ENCODE measurements around the gene FOXO6. TPM values are rescaled to one million over a fixed set of nuclear protein-coding genes. Genes with fewer than 3 reads are reported as not detected.

FOXO6 gene
- total and polyA plus RNA-seq, 2 donors = 1.2 to 1.5 TPM

GRCh38 chr1:41412748-41413147, 51.5 kb downstream of the FOXO6 start:
- no peak overlapping the region for H3K4me3 ChIP-seq (ENCODE audit: low read depth, low read length)
- no peak overlapping the region for H3K27ac ChIP-seq (ENCODE audit: low read depth)
- H3K4me1 ChIP-seq (ENCODE audit: insufficient read depth) = no peaks in the 10 kb centered on the region
- no peaks in the 10 kb centered on the region for H3K36me3 ChIP-seq (ENCODE audit: insufficient read depth)
- no peak for DNase-seq (ENCODE audit: extremely low spot score)
- 45% methylated on average over 8 of the region's 8 CpGs for WGBS

GRCh38 chr1:41413748-41414281, 52.6 kb downstream of the FOXO6 start:
- Histone ChIP-seq H3K4me1 (ENCODE audit: insufficient read depth) (no peaks in the 10 kb centered on the region), H3K36me3 (ENCODE audit: insufficient read depth) (no peaks in the 10 kb centered on the region), H3K4me3 (ENCODE audit: low read depth, low read length) (no peak overlapping the region), H3K27ac (ENCODE audit: low read depth) (no peak overlapping the region)
- no peak for DNase-seq (ENCODE audit: extremely low spot score)
- 94% methylated on average over 12 of the region's 12 CpGs for WGBS

DNA sequence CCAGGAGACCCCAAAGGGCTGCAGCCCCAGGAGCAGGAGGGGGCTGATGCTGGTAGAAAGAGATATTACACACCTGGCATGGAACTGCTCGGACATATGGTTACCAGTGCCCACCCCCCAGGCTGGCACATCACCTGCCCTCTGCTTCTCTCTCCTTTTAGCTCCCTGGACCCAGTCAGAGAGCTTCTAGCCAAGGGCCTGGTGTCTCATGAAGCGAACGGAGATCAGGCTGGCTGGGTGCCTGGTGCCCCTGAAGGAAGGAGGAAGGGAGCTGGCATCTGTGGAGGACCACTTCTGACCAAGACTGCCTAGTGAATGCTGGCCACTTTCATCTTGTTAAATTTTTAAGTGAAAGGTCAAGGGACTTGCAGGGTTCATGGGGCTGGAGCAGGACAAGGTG, 53.1 kb downstream of the FOXO6 start:
- Histone ChIP-seq H3K4me1 (ENCODE audit: insufficient read depth) (no peaks in the 10 kb centered on the region), H3K27ac (ENCODE audit: low read depth) (no peak overlapping the region), H3K4me3 (ENCODE audit: low read depth, low read length) (no peak overlapping the region), H3K36me3 (ENCODE audit: insufficient read depth) (no peaks in the 10 kb centered on the region)
- no peak for DNase-seq (ENCODE audit: extremely low spot score)
- WGBS = 98% methylated on average over 3 of the region's 3 CpGs

- DNase-seq (ENCODE audit: extremely low spot score) = no peak
- 73% methylated on average over 7 of the region's 7 CpGs for WGBS
Measured at GRCh38 chr1:41414716-41415306, 53.6 kb downstream of the FOXO6 start.

DNA sequence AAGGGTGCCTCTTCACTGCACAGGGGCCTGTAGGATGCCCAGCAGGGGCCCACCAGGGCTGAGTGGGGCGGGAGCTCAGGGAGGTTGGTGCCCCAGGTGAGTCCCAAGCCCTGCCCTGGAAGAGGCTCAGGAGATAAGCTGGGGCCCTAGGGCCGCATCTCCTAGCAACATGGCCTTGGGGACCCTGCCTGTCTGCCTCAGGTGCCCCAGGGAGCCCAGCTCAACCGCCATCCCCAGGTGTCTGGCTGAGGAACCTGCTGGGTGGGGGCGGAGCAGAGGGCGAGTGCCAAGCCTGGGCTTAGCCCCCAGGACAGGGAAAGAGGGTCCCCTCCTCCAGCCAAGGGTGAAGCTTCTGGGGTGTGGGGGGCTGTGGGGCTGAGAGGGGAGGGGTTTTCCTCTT, 54.8 kb downstream of the FOXO6 start:
- 94% methylated on average over 5 of the region's 5 CpGs for WGBS
- Histone ChIP-seq H3K4me3 (ENCODE audit: low read depth, low read length) (no peak overlapping the region), H3K27ac (ENCODE audit: low read depth) (no peak overlapping the region), H3K36me3 (ENCODE audit: insufficient read depth) (no peaks in the 10 kb centered on the region), H3K4me1 (ENCODE audit: insufficient read depth) (no peaks in the 10 kb centered on the region)
- DNase-seq (ENCODE audit: extremely low spot score) = no peak

More at GRCh38 chr1:41414716-41415306, 53.6 kb downstream of the FOXO6 start:
- Histone ChIP-seq H3K27ac (ENCODE audit: low read depth) (no peak overlapping the region), H3K4me1 (ENCODE audit: insufficient read depth) (no peaks in the 10 kb centered on the region), H3K4me3 (ENCODE audit: low read depth, low read length) (no peak overlapping the region), H3K36me3 (ENCODE audit: insufficient read depth) (no peaks in the 10 kb centered on the region)

- no peaks in the 10 kb centered on the region for H3K4me1 ChIP-seq (ENCODE audit: insufficient read depth)
- H3K27ac ChIP-seq (ENCODE audit: low read depth) = no peak overlapping the region
- no peak for DNase-seq (ENCODE audit: extremely low spot score)
- 59% methylated on average over 18 of the region's 18 CpGs for WGBS
- no peak overlapping the region for H3K4me3 ChIP-seq (ENCODE audit: low read depth, low read length)
- no peaks in the 10 kb centered on the region for H3K36me3 ChIP-seq (ENCODE audit: insufficient read depth)
Measured at GRCh38 chr1:41416552-41417334, 55.5 kb downstream of the FOXO6 start.

- WGBS = 43% methylated on average over 1 of the region's 1 CpG
- Histone ChIP-seq H3K36me3 (ENCODE audit: insufficient read depth) (no peaks in the 10 kb centered on the region), H3K4me1 (ENCODE audit: insufficient read depth) (no peaks in the 10 kb centered on the region), H3K27ac (ENCODE audit: low read depth) (no peak overlapping the region), H3K4me3 (ENCODE audit: low read depth, low read length) (no peak overlapping the region)
- DNase-seq (ENCODE audit: extremely low spot score) = no peak
Measured at GRCh38 chr1:41417335-41417682, 56.1 kb downstream of the FOXO6 start.

DNA sequence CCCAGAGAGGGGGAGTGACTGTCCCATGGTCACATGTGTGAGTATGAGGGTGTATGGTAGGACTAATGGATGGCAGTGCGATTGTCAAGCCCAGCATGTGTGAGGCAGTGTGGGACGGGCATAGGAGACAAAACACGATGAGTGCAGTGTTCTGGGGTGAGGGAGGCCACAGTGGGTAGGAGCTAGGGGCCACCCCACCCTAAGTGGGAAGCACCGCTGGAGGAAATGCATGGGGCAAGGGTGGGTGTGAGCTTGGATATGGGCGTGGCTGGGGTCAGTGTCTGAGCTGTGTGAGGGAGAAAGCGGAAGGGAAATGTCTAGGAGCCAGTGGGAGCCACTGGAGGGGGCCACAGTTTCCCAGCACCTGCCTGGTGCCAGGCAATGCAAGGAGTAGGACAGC, 56.5 kb downstream of the FOXO6 start:
- H3K4me3 ChIP-seq (ENCODE audit: low read depth, low read length) = no peak overlapping the region
- no peak for DNase-seq (ENCODE audit: extremely low spot score)
- no peaks in the 10 kb centered on the region for H3K4me1 ChIP-seq (ENCODE audit: insufficient read depth)
- H3K27ac ChIP-seq (ENCODE audit: low read depth) = no peak overlapping the region
- 61% methylated on average over 6 of the region's 6 CpGs for WGBS
- H3K36me3 ChIP-seq (ENCODE audit: insufficient read depth) = no peaks in the 10 kb centered on the region

DNA sequence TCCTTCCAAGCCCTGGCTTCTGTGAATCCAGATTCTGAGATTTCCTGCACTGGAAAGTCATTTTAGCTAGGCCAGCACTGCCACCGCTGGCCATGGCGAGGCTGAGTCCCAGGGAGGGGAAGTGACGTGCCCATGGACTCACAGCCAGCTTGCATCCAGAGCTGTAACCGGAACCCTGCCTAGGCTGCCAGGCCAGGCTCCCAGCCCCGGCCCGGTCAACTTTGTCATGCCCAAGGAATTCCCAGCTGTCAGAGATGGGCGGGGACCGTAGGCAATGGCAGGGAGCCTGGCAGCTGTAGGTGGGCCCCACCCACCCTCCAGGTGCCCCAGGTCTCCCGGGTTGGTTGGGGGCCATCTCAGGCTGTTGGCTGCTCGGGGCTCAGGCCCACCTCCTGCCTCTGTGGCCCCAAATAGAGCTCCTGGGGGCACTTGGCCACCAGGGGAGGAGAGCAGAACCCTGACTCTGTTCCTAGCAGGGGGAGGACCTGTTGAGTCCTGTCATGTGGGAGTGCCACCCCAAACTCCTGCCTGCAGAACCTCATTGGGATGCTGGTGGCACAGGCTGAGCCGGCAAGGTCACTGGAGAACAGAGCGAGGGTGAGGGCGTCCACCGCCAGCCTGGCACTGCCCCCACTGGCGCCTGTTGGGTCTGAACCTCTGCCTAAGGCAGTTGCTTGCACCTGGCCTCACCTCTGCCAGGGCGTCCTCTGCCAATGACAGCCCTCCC, 57.8 kb downstream of the FOXO6 start:
- H3K4me1 ChIP-seq (ENCODE audit: insufficient read depth) = no peaks in the 10 kb centered on the region
- H3K4me3 ChIP-seq (ENCODE audit: low read depth, low read length) = no peak overlapping the region
- no peaks in the 10 kb centered on the region for H3K36me3 ChIP-seq (ENCODE audit: insufficient read depth)
- 65% methylated on average over 16 of the region's 16 CpGs for WGBS
- peak overlapping the region; percentile 61 for H3K27ac ChIP-seq (ENCODE audit: low read depth)
- DNase-seq (ENCODE audit: extremely low spot score) = no peak

- Histone ChIP-seq H3K4me1 (ENCODE audit: insufficient read depth) (no peaks in the 10 kb centered on the region), H3K4me3 (ENCODE audit: low read depth, low read length) (no peak overlapping the region), H3K27ac (ENCODE audit: low read depth) (peak overlapping the region; percentile 40), H3K36me3 (ENCODE audit: insufficient read depth) (no peaks in the 10 kb centered on the region)
- 87% methylated on average over 8 of the region's 8 CpGs for WGBS
- DNase-seq (ENCODE audit: extremely low spot score) = no peak
Measured at GRCh38 chr1:41419584-41420295, 58.5 kb downstream of the FOXO6 start.

DNA sequence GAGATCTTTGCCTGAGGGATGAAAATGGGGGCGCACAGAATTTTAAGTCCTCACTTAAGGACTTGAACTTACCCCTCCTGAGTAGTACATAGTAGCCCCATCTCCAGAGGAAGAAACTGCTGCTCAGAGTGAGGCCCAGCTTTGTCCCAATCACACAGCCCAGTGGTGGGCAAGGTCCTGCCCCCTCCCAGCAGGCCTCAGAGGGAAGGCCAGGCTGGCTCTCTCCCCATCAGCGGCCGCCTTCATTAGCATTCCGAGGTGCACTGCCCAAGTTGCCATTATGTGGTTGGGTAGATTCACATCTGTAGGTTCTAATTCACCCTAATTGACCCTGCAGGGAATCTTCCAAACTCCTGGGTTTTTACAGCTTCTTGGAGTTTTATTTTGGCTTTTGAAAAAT, 59.1 kb downstream of the FOXO6 start:
- Histone ChIP-seq H3K36me3 (ENCODE audit: insufficient read depth) (no peaks in the 10 kb centered on the region), H3K4me3 (ENCODE audit: low read depth, low read length) (no peak overlapping the region), H3K27ac (ENCODE audit: low read depth) (no peak overlapping the region), H3K4me1 (ENCODE audit: insufficient read depth) (no peaks in the 10 kb centered on the region)
- DNase-seq (ENCODE audit: extremely low spot score) = no peak
- WGBS = 89% methylated on average over 4 of the region's 4 CpGs

DNA sequence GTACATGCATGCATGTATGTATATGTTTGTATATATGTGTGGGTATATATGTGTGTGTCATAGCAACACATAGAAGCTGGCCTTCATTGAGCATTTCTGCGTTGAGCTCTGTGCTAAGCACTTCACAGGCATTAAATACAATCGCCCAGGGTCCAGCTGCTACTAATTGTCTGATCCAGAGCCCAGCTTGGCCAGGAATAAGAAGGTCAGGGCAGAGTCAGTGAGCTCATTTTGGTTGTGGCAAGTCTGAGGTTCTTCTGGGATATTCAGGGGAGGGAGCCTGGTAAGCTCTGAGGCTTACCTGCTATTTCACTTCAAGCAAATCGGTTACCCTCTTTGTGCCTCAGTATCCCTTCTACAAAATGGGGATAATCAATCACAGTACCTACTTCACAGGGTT, 59.6 kb downstream of the FOXO6 start:
- no peak overlapping the region for H3K27ac ChIP-seq (ENCODE audit: low read depth)
- H3K4me3 ChIP-seq (ENCODE audit: low read depth, low read length) = no peak overlapping the region
- WGBS = 75% methylated on average over 3 of the region's 3 CpGs
- DNase-seq (ENCODE audit: extremely low spot score) = no peak
- H3K36me3 ChIP-seq (ENCODE audit: insufficient read depth) = no peaks in the 10 kb centered on the region
- no peaks in the 10 kb centered on the region for H3K4me1 ChIP-seq (ENCODE audit: insufficient read depth)

DNA sequence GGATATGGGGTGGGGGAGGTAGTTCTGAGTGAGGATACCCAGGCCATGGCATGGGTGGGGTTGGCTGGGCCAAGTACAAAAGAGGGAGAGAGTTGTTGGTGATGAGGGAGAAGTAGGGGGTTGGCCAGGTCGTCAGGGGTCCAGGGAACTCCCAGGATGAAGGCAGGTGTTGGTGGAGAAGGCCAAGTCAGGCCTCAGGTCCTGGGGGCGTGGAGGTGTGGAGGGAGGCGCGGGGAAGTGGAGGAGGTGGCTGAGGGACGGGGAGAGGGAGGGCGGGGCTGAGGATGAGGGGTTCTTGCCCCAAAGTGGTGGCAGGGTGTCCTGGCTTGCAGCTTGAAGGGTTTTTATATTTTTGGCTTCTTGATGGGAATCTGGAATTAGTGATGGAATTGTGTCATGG, 61.1 kb downstream of the FOXO6 start:
- WGBS = 97% methylated on average over 6 of the region's 6 CpGs
- Histone ChIP-seq H3K36me3 (ENCODE audit: insufficient read depth) (no peaks in the 10 kb centered on the region), H3K4me3 (ENCODE audit: low read depth, low read length) (no peak overlapping the region), H3K27ac (ENCODE audit: low read depth) (no peak overlapping the region), H3K4me1 (ENCODE audit: insufficient read depth) (no peaks in the 10 kb centered on the region)
- no peak for DNase-seq (ENCODE audit: extremely low spot score)

Data from urinary bladder (tissue), 4 donors.